Mesenchymal stem cell (in vitro differentiated cells and primary cell): ENCODE measurements around the gene ATF7IP2.

Experiments used
- DNase-seq: peaks from one replicate; pipeline ENCODE4 v3.0.0-alpha.2; 2013
- H2AFZ ChIP-seq: one replicate; pipeline ENCODE4 v1.6.1; 2013; ENCODE audit warnings: low read depth, mild to moderate bottlenecking, control low read depth, inconsistent platforms, low read length, moderate library complexity
- H2AK5ac ChIP-seq: 2 replicates; pipeline ENCODE4 v1.6.1; 2013; ENCODE audit warnings: low read length, moderate library complexity, mild to moderate bottlenecking, inconsistent platforms; ENCODE audit not compliant: severe bottlenecking
- H2BK120ac ChIP-seq: one replicate; pipeline ENCODE4 v1.6.1; 2013; ENCODE audit warnings: low read depth, mild to moderate bottlenecking, inconsistent platforms, low read length, moderate library complexity
- H2BK12ac ChIP-seq, 2 experiments: one replicate each; pipeline ENCODE4 v1.6.1; 2013; ENCODE audit warnings: inconsistent platforms in 2 of 2, low read length in 2 of 2, mild to moderate bottlenecking in 2 of 2, moderate library complexity in 2 of 2, control low read depth in 1 of 2
- H2BK15ac ChIP-seq: one replicate; pipeline ENCODE4 v1.6.1; 2013; ENCODE audit warnings: mild to moderate bottlenecking, low read depth, inconsistent platforms; ENCODE audit not compliant: poor library complexity, severe bottlenecking
- H2BK5ac ChIP-seq: 2 replicates; pipeline ENCODE4 v1.6.1; 2013; ENCODE audit warnings: low read depth, mild to moderate bottlenecking, low read length, control low read depth, inconsistent platforms; ENCODE audit not compliant: poor library complexity, severe bottlenecking
- H3K14ac ChIP-seq, 2 experiments: one replicate each; pipeline ENCODE4 v1.6.1; 2013; ENCODE audit warnings: inconsistent platforms in 2 of 2, low read length in 2 of 2, control low read depth in 1 of 2, mild to moderate bottlenecking in 1 of 2, moderate library complexity in 1 of 2
- H3K18ac ChIP-seq, 2 experiments: one replicate each; pipeline ENCODE4 v1.6.1; 2013; ENCODE audit warnings: inconsistent platforms in 2 of 2, low read length in 2 of 2, control low read depth in 1 of 2, low read depth in 1 of 2, mild to moderate bottlenecking in 1 of 2
- H3K23ac ChIP-seq, 2 experiments: one replicate each; pipeline ENCODE4 v1.6.1; 2013; ENCODE audit warnings: inconsistent platforms in 2 of 2, low read length in 2 of 2, mild to moderate bottlenecking in 2 of 2, moderate library complexity in 2 of 2, control low read depth in 1 of 2
- H3K27ac ChIP-seq: 2 replicates; pipeline ENCODE4 v1.5.1; 2013; ENCODE audit warnings: mild to moderate bottlenecking, moderate library complexity, low read length, control low read depth, inconsistent platforms; ENCODE audit not compliant: poor library complexity, severe bottlenecking
- H3K27me3 ChIP-seq, 2 experiments: 2 replicates each; pipeline versions ENCODE4 v1.6.1 to v1.7.0; 2013; ENCODE audit warnings: low read length in 2 of 2, mild to moderate bottlenecking in 2 of 2, moderate library complexity in 2 of 2, control low read depth in 1 of 2, inconsistent platforms in 1 of 2; ENCODE audit not compliant: control insufficient read depth in 1 of 2, insufficient read depth in 1 of 2
- H3K36me3 ChIP-seq, 2 experiments: 2 replicates each; pipeline versions ENCODE4 v1.6.1 to v1.7.0; 2013; ENCODE audit warnings: low read length in 2 of 2, control low read depth in 1 of 2, inconsistent platforms in 1 of 2, low read depth in 1 of 2, mild to moderate bottlenecking in 1 of 2; ENCODE audit not compliant: insufficient read depth in 2 of 2, control insufficient read depth in 1 of 2
- H3K4ac ChIP-seq, 2 experiments: one replicate each; pipeline ENCODE4 v1.6.1; 2013; ENCODE audit warnings: inconsistent platforms in 2 of 2, low read length in 2 of 2, mild to moderate bottlenecking in 2 of 2, moderate library complexity in 2 of 2, control low read depth in 1 of 2, low read depth in 1 of 2
- H3K4me1 ChIP-seq: 2 replicates; pipeline ENCODE4 v1.6.1; 2013; ENCODE audit warnings: low read depth, low read length, control low read depth; ENCODE audit not compliant: control insufficient read depth, insufficient read depth
- H3K4me2 ChIP-seq: 2 replicates; pipeline ENCODE4 v1.6.1; 2013; ENCODE audit warnings: low read length, mild to moderate bottlenecking, inconsistent platforms; ENCODE audit not compliant: poor library complexity, severe bottlenecking
- H3K4me3 ChIP-seq, 2 experiments: 2 replicates each; pipeline versions ENCODE4 v1.5.1 to v1.7.0; 2013; ENCODE audit warnings: low read length in 2 of 2, mild to moderate bottlenecking in 2 of 2, control low read depth in 1 of 2, low read depth in 1 of 2; ENCODE audit not compliant: insufficient read depth in 1 of 2
- H3K79me1 ChIP-seq: replicated peaks from 2 replicates; pipeline ENCODE4 v1.6.1; 2013; ENCODE audit warnings: mild to moderate bottlenecking, control low read depth, low read length, inconsistent platforms; ENCODE audit not compliant: poor library complexity, severe bottlenecking
- H3K9ac ChIP-seq: 2 replicates; pipeline ENCODE4 v1.7.0; 2013; ENCODE audit warnings: mild to moderate bottlenecking, low read length, moderate library complexity
- H3K9me3 ChIP-seq: 2 replicates; pipeline ENCODE4 v1.7.0; 2013; ENCODE audit warnings: mild to moderate bottlenecking, low read length; ENCODE audit not compliant: control insufficient read depth
- H4K8ac ChIP-seq: one replicate; pipeline ENCODE4 v1.6.1; 2013; ENCODE audit warnings: inconsistent platforms, mild to moderate bottlenecking, low read length, moderate library complexity
- H4K91ac ChIP-seq: one replicate; pipeline ENCODE4 v1.6.1; 2013; ENCODE audit warnings: mild to moderate bottlenecking, low read length, inconsistent platforms
- WGBS: methylation state at CpG from one replicate; pipeline ENCODE4 v1.1.7; 2013; ENCODE audit warnings: mixed read lengths; 5-methylcytosine and 5-hydroxymethylcytosine counted together

The ATF7IP2 gene

GRCh38 chr16:10517868-10518267 is 132.0 kb downstream of the ATF7IP2 start:
- Histone ChIP-seq H3K9me3 (no peaks in the 10 kb centered on the region), H2BK120ac (no peak overlapping the region), H3K79me1 (no peaks in the 10 kb centered on the region), H3K27me3 (peaks cover 0 to 8% of the 10 kb centered on the region in 2 experiments), H3K36me3 (no peaks in the 10 kb centered on the region), H2BK15ac (no peak overlapping the region), H2BK5ac (no peak overlapping the region), H3K18ac (no peak overlapping the region), H2BK12ac (no peak overlapping the region), H3K4me2 (no peak overlapping the region), H3K4me3 (no peak overlapping the region), H3K27ac (no peak overlapping the region), H3K4me1 (no peaks in the 10 kb centered on the region), H4K91ac (no peak overlapping the region), H3K14ac (no peak overlapping the region), H2AFZ (no peak overlapping the region), H4K8ac (no peak overlapping the region), H2AK5ac (no peak overlapping the region), H3K9ac (no peak overlapping the region), H3K23ac (no peak overlapping the region), H3K4ac (no peak overlapping the region)
- WGBS = 87% methylated on average over 5 of the region's 5 CpGs
- no peak for DNase-seq

DNA sequence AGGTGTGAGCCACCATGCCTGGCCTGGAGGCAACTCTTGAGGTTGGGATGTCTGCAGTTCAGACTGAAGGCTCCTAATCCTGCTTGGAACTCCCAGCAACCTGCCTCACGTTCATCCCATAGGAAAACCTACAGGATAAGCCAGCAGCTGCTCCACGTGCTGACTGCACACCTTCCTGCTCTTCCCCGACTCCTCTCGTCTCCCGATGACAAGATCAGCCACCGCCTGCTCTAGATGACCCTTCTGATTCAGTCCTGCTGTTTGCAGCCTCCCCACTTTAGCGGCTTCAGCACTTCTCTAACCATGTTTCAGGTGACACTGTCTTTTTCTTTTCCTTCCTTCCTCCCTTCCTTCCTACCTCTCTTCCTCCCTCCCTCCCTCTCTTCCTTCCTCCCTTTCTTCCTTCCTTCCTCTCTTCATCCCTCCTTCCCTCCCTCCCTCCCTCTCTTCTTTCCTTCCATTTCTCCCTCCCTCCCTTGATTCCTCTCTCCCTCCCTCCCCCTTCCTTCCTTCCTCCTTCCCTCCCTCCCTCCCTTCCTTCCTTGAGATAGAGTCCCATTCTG is 132.7 kb downstream of the ATF7IP2 start:
- no peak overlapping the region for H2AK5ac ChIP-seq
- H3K9me3 ChIP-seq = no peaks in the 10 kb centered on the region
- no peak overlapping the region for H3K23ac ChIP-seq
- H3K27me3 ChIP-seq = peaks cover 0 to 8% of the 10 kb centered on the region in 2 experiments
- no peak overlapping the region for H4K91ac ChIP-seq
- no peak overlapping the region for H3K4me2 ChIP-seq
- no peak overlapping the region for H2BK12ac ChIP-seq
- H3K9ac ChIP-seq = no peak overlapping the region
- H2BK15ac ChIP-seq = no peak overlapping the region
- H4K8ac ChIP-seq = no peak overlapping the region
- no peaks in the 10 kb centered on the region for H3K79me1 ChIP-seq
- H3K18ac ChIP-seq = no peak overlapping the region
- H3K4me3 ChIP-seq = no peak overlapping the region
- H2BK5ac ChIP-seq = no peak overlapping the region
- WGBS = 81% methylated on average over 7 of the region's 7 CpGs
- H3K14ac ChIP-seq = no peak overlapping the region
- H2AFZ ChIP-seq = no peak overlapping the region
- no peak for DNase-seq
- H2BK120ac ChIP-seq = no peak overlapping the region
- H3K4me1 ChIP-seq = no peaks in the 10 kb centered on the region
- H3K36me3 ChIP-seq = no peaks in the 10 kb centered on the region
- H3K27ac ChIP-seq = no peak overlapping the region
- H3K4ac ChIP-seq = no peak overlapping the region

GRCh38 chr16:10519297-10519696 is 133.4 kb downstream of the ATF7IP2 start:
- no peak overlapping the region for H3K4me2 ChIP-seq

GRCh38 chr16:10519929-10520868 is 134.3 kb downstream of the ATF7IP2 start:
- H2AFZ ChIP-seq = no peak overlapping the region
- no peaks in the 10 kb centered on the region for H3K79me1 ChIP-seq
- WGBS = 78% methylated on average over 10 of the region's 10 CpGs
- H3K4me1 ChIP-seq = no peaks in the 10 kb centered on the region
- no peak overlapping the region for H3K14ac ChIP-seq
- no peak overlapping the region for H3K4me3 ChIP-seq
- no peaks in the 10 kb centered on the region for H3K9me3 ChIP-seq
- H2BK120ac ChIP-seq = no peak overlapping the region
- H3K9ac ChIP-seq = no peak overlapping the region
- no peak overlapping the region for H2BK12ac ChIP-seq
- H4K8ac ChIP-seq = no peak overlapping the region
- DNase-seq = no peak
- H3K27me3 ChIP-seq = no peaks in the 10 kb centered on the region
- no peak overlapping the region for H3K4me2 ChIP-seq
- H4K91ac ChIP-seq = no peak overlapping the region
- H2BK5ac ChIP-seq = no peak overlapping the region
- no peak overlapping the region for H3K18ac ChIP-seq
- no peak overlapping the region for H3K4ac ChIP-seq
- H3K36me3 ChIP-seq = peaks cover 0 to 4% of the 10 kb centered on the region in 2 experiments
- H2AK5ac ChIP-seq = no peak overlapping the region
- H2BK15ac ChIP-seq = no peak overlapping the region
- no peak overlapping the region for H3K27ac ChIP-seq
- no peak overlapping the region for H3K23ac ChIP-seq

More at GRCh38 chr16:10519297-10519696, 133.4 kb downstream of the ATF7IP2 start:
- Histone ChIP-seq H3K36me3 (peaks cover 0 to 4% of the 10 kb centered on the region in 2 experiments), H3K4me3 (no peak overlapping the region), H3K27ac (no peak overlapping the region), H2BK5ac (no peak overlapping the region), H2BK15ac (no peak overlapping the region), H2AFZ (no peak overlapping the region), H3K9ac (no peak overlapping the region), H4K8ac (no peak overlapping the region), H3K9me3 (no peaks in the 10 kb centered on the region), H3K23ac (no peak overlapping the region), H3K18ac (no peak overlapping the region), H2BK12ac (no peak overlapping the region), H3K4ac (no peak overlapping the region), H2BK120ac (no peak overlapping the region), H3K4me1 (no peaks in the 10 kb centered on the region), H3K79me1 (no peaks in the 10 kb centered on the region), H2AK5ac (no peak overlapping the region), H3K27me3 (peaks cover 0 to 1% of the 10 kb centered on the region in 2 experiments), H3K14ac (no peak overlapping the region), H4K91ac (no peak overlapping the region)
- no CpG with 5 or more reads among the region's 1 CpG for WGBS
- DNase-seq = no peak
